GM19372 (cell line): ENCODE results near the gene LRRC74B.

ENCODE experiments used
- ATAC-seq: cut with Tn5 transposase; IDR thresholded peaks from one replicate; pipeline ENCODE4 v1.9.1; 2021; ENCODE audit warnings: mild to moderate bottlenecking, low read depth, moderate library complexity; ENCODE audit not compliant: unreplicated experiment

Gene LRRC74B

DNA sequence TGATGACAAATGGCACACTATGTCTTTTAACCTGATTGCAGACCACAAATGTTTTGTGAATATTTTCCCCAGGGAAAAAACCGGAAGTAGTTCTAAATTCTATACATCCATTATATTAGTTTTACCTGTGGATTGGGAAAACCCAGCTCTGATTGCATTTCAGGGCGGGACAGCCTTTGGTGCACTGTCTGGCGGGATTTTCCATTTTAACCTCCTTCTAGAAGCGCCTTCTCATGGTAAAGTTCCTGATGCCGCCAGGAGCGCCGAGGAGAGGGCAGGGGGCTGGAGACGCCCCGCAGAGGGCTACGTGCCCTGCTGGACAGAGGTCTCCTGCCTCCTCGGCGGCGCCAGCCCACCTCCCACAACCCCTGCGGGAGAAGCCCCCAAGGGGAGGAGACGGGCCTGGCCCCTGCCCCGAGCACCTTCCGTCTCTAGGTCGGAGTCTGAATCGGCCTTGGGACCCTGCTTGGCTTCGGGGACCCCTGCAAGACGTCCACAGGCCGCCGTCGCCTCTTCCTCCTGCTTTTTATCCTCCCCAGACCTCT is 32.0 kb upstream of the LRRC74B start:
- no peak for ATAC-seq

DNA sequence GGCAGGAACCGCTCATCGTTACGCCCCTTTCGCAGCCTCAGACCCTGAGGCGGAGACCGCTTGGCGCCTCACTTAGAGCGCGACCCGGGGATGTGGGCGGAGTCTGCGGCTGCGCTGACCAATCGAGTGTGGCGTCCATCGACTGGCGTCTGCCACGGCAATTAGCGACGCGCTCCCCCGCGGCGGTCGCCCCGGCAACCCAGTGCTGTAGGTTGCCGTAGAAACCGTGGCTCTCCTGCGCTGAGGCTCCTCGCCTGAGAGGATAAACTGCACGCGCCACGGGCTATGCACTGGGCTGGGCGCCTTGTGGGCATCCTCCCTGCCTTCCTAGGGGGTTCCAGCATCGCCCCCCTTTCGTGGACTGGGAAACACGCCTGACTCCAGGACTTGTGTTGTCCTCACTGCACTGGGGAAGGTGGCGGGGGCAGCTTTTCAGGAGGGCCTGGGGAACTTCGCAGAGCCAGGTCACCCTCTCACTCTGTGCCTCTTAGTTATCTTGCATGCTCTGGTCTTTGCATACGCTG is 31.5 kb upstream of the LRRC74B start:
- peak; percentile 93 for ATAC-seq

DNA sequence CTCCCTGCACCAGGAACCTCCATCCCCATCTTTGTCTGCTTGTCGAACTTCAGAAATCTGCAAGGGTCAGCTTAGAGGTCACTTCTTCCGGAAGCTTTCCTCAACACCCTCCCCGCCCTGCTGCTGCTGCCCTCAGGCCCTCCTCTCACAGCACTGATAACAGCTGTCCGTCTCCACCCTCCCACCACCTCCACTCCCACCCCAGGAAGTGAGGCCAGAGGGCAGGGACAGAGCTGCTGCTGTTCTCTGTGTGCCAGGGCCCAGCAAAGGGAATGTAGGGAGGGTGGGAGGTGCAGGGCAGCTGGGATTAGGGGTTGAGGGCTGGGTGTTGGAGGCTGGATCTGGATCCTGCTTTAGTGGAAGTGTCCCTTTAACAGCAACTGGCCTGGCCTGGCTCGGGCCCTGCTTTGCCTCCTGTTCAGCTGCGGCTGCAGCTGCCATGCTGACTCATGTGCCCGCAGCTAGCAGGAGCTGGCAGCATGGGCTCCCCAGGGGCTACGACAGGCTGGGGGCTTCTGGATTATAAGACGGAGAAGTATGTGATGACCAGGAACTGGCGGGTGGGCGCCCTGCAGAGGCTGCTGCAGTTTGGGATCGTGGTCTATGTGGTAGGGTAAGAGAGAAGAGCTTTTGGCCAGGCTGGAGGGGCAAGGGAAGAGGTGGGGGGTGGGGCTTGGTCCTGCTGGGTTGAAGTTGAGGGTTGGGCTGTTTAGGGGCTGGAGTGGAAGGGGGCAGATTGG is 30.9 kb upstream of the LRRC74B start, which contains the start of gene P2RX6:
Gene P2RX6, plus strand, starts transcription at position 440 of the 740 bp plus-strand sequence. Its CDS starts 10 bp downstream, at position 450.
- ATAC-seq, result no peak

DNA sequence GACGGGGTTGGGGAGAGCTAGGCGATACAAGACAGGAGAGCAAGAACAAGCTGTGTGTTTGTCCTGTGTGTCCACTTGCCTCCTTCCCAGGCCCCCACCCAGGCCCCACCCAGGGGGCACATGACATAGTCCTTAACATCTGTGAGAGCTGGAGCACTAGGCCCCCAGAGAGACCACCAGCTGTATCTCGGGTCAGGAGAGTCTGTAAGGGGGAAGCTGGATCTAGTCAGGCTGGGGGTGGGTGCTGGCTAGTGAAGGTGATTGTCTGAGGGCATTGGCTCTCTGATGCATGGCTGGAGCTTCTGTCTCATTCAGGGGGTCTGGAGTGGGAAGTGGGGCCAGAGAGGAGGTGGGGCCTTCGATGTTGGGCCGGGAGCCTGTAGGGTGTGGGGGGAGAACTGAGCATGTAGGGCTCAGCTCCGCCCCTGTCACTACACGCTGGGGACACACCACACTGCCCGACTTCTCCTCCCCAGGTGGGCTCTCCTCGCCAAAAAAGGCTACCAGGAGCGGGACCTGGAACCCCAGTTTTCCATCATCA is 30.2 kb upstream of the LRRC74B start:
- ATAC-seq, result no peak

DNA sequence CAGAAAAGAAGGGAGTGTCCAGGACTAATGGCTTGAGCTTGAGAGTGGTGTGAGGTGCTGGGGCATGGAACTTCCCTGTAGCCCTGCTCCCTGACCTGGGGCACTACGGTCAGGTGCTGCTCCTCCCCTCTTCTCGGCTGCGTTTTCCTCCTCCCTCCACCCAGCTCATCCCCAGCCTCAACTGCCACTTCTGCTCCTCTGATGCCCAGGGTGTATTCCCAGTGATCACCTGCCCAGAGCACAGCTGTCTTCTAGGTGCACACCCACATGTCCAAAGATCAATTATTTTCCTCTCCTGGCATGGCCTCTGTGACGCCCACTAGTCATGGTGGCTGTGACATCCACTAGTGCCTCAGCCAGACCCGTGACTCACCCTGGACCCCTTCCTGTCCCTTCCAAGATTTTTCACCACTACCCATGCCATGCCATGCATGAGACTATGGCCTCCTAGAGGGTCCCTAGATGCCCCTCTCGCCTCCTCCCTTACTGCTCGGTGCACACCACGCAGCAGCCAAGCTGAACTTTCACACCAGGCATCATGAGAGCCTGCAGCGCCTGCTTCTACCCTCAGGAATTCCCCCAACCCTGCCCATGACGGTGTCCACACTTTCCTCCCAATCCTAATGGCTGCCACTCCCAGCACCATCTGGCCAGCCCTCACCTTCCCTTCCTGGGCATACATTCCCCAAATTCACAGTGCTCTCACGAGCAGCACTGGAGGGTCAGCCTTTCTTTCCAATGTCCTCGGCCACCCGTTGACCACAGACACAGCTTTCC is 28.9 kb upstream of the LRRC74B start:
- no peak for ATAC-seq

DNA sequence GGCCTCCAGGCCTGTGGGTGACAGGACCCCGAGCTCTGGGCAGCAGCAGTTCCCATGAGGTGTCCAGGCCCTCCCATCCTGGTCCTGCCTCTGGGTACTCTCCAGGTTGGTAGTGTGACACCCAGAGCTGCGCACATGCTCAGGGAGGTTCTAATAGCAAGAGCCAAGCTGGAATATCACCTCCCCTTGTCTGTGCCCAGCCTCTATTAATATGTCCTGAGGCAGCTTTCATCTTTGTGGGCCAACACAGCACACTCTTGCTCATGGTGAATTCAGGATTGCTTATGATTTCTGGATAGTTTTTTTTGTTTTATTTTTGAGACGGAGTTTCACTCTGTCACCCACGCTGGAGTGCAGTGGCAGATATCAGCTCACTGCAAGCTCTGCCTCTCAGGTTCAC is 27.4 kb upstream of the LRRC74B start:
- no peak for ATAC-seq

DNA sequence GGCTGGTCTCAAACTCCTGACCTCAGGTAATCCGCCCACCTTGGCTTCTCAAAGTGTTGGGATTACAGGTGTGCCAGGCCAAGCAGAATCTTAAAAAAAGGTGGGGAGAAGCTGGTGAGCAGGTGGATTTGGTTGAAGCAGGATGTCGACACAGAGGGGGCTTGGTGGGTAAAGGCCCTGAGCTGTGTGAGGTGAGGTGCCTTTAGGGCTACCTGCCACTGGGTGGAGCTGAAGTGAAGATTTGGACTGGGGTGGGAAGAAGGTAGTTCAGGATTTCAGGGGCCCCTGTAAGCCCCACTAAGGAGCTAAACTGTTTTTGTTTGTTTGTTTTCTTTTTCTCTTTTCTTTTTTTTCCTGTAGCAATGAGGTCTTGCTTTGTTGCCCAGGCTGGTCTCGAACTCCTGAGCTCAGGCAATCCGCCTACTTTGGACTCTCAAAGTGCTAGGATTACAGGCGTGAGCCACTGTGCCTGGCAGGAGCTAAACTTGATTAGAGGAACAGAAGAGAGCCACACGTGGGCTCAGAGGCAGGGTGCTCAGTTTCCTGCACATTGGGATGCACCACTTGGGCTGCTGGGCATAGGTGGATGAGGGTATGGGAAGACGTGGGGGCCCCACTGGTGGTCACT is 24.8 kb upstream of the LRRC74B start:
- ATAC-seq, result no peak

DNA sequence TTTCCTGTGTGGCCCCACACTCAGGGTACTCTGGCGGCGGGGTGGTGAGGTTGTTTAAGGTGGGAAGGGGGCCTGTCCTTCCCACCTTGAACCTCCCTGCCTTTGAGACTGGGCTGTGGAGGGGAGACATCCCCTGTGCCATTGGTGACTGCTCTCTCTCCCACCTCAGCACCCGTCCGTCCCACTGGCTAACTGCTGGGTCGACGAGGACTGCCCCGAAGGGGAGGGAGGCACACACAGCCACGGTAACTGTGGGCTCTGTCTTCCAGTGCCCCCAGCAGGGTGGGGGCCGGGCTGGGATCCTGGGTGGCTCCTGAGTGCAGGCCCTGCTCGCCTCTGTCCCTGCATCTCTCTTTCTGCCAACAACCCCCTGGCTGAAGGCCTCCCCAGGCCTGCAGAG is 23.2 kb upstream of the LRRC74B start:
- ATAC-seq, result no peak

DNA sequence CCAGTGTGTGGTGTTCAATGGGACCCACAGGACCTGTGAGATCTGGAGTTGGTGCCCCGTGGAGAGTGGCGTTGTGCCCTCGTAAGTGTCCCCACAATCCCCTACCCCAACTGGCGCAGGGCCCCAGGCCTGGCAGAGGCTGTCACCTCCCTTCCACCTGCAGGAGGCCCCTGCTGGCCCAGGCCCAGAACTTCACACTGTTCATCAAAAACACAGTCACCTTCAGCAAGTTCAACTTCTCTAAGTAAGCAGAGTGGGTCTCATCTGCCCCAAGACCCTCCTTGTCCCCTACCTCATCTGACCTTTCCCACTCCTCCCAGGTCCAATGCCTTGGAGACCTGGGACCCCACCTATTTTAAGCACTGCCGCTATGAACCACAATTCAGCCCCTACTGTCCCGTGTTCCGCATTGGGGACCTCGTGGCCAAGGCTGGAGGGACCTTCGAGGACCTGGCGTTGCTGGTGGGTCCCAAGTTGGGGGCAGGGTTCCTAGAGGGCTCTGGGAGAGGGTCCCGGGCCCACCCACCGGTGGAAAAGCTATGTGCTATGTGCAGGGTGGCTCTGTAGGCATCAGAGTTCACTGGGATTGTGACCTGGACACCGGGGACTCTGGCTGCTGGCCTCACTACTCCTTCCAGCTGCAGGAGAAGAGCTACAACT is 22.7 kb upstream of the LRRC74B start:
- no peak for ATAC-seq

DNA sequence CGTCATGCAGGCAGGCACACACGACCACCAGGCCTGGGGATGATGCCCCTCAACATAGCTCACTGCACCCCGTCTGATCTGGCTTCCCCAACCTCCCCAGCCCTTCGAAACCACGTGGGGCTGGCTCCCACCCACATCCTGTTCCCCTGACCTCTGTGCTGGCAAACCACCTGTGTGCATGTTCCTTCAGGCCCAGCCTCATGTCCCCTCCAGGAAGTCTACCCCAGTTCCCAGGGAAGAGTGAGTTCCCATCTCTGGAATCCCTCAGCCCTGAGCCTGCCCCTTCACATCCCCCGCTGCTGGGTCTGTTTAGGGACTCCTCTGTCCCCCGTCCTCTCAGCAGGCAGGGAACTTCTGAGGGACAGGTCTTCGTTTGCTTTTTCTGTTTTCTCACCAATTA is 20.5 kb upstream of the LRRC74B start:
- no peak for ATAC-seq

DNA sequence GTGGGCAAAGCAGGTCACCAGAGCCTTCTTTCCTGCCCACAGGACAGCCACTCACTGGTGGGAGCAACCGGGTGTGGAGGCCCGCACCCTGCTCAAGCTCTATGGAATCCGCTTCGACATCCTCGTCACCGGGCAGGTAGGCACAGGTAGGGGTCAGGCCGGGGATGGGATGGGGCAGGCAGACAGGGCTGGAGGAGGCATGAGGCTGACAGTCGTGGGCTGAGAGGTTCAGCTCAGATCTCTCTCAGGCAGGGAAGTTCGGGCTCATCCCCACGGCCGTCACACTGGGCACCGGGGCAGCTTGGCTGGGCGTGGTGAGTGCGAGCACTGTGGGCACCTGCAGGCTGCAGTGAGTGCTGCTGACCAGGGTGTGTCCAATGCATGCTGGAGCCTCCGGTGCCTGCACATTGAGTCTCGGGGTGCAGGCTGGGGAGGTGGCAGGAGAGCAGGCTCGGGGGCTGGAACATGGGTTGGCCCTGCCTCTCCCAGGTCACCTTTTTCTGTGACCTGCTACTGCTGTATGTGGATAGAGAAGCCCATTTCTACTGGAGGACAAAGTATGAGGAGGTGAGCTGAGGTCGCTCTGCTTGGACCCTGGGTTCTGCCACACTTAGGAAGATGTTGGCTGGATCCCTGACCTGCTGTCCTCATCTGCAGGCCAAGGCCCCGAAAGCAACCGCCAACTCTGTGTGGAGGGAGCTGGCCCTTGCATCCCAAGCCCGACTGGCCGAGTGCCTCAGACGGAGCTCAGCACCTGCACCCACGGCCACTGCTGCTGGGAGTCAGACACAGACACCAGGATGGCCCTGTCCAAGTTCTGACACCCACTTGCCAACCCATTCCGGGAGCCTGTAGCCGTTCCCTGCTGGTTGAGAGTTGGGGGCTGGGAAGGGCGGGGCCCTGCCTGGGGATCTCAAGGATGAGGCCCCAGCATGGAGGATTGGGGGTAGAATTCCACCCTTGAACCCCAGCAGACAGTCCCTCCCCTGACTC is 19.7 kb upstream of the LRRC74B start:
- no peak for ATAC-seq

DNA sequence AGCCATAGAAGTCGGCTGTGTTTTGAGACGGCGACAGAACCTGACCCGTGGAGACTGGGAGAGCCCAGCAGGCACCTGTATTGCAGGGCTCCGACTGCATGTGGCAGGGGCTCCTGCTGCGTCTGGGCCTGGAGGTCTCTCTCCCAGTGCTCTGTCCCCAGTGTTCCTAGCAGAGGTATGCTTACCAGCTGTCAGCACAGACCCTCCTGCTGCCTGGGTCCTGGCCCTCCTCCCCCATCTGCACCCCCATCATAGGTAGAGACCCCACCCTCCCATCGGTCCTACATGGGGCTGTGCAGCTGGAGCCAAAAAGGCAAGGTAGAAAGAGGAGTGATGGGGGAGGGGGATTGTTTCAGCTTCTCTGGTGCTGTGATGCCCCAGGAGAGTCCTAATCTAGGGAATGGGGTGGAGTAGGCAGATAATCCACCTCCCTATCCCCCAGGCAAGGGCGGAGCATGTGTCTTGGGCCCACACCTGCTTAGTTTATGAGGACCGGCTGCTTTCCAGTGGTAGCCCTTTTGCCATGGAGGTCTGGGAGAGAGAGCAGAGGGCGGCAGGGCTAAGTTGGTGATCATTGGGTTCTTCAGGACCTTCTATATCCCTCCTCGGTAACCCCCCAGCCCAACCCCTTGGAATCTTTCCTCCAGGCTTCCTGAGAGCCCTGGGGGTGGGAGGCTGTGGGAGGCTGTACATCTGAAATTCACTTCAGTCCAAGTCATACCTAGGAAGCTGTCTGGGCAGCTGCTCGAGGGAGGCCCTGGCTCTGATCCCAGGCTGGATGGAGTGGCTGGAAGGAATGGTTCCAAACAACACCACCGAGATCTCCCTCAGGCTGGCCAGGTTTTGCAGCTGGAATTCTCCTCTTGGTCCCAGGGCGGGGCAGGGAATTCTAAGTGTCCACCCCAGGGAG is 18.7 kb upstream of the LRRC74B start:
- ATAC-seq, result no peak

DNA sequence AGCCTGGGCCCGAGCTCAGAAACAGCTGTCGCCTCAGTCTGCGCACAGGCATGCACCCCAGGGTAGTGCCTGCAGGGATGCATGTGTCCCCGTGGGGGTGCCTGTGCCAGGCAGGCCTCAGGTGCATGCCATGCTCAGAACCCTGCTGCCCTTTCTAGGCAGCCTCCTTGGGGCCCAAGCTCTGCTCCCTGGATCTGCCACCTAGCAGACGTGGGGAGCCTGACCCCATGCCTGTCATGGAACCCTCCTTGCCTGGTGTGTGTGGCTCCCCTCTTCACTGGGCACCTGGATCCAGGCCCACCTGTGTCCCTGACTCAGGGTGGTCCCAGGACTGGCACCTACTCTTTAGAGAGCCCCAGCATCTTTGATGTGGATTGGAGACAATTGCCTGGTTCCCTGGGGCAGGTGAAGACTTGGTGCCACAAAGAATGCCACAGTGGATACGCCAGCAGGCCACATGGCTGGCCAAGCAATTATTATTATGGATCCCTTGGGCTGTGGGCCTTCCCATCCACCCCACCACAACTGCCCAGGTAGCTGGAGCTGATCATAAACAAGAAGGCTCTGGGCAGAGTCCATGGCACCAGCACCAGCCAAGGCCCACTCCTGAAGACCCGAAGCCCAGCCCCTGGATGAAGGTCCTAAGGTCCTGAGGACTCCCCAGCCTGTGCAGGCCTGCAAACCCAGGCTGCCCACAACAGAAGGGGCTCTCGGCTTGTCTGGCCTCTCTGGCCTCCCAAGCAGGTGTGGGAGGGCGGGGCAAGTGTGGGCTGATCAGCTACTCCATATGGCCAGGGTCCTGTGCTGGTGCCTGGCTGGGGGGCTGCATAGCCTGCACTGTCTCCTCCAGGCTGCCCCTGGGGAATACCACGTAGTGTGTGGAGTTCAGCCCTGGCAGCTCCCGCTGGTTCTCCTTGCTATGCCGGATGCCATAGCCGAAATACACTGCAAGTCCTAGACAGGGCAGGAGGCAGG is 17.2 kb upstream of the LRRC74B start:
- ATAC-seq, result no peak

DNA sequence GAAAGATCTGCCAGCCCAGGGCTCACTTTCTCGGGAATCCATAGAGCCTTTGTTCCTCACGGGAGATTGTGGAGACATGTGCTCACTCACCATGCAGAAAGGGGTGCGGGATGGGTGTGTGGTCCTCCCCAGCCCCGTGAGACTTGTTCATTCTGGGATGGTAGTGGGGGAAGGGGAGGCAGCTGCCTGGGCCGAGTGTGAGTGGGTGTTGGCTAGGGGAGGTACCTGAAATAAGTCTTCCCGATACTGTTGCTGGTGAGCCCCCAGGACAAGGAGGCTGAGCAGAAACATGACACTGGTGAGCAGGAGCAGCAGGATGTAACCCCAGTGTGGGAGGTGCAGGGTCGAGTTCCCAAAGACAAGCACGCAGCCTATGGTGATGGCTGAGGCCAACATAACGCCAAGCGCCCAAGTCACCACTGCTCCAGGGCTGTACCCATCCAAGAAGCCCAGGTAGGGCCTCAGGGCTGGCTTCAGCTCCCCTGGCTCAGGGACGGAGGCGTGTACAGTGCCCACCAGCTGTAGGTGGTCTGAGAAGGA is 16.2 kb upstream of the LRRC74B start:
- no peak for ATAC-seq

DNA sequence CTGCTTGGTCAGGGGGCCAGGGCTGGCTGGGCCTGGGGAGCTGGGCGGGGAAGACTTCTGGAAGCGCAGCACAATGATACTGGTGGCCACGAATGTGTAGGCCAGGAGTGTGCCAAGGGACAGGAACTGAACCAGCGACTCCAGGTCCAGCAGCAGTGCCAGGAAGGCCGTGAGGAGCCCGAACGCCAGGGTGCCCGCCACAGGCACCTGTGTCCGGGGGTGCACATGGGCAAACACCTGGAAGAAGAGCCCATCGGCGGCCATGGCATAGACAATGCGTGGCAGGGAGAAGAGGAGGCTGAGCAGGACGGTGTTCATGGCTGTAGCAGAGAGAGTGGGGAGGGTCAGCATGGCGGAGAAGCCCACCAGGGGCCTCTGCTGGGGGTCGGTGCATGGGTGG is 15.7 kb upstream of the LRRC74B start:
- ATAC-seq, result no peak
